ENCODE results near the gene CPNE2. TPM values are rescaled to one million over a fixed set of nuclear protein-coding genes. Genes with fewer than 3 reads are reported as not detected.

The CPNE2 gene
- total RNA-seq, 5 donors from 2014 or later (not counting 1 experiment from before 2014, with no cell fraction given) = 5.5 to 9.3 (median 6.1) TPM

DNA sequence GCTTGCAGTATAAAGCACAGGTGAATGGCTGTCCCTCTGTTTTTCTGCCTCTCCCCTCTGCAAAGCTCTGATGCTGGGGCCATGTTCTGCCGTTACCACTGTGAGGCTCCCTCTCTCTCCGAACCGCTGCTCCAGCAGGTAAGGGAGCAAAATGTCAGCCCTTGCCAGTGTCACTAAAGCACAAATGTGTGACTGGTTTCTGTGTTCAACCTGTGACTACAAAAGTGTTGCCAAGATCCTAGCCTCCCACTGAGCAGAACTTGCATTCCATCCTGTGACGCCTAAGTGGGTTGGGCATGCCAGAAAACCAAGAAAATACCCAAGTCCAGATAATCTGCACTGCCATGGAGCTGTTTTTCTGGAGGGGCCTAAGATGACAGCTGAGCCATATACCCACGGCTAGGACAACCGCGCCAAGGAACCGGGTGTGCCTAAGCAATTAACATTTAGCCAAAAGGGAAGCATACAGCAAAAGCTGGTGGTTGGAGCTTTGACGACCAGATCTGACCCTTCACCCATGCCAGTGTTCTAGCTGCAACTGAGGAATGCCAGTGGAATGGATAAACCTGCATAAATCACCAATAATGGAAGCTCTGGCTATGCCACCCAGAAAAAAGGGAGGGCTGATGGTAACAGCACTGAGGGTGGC lies 58.4 kb downstream of the CPNE2 start:
- Histone ChIP-seq H3K36me3 (ENCODE audit: control insufficient read depth in 2 of 2, extremely low read depth in 1 of 2, insufficient read depth in 1 of 2, low read length in 1 of 2) (peaks cover 6 to 46% of the 10 kb centered on the region in 2 donors), H3K4me3 (ENCODE audit: control insufficient read depth in 1 of 2, extremely low read depth in 1 of 2, low read length in 1 of 2) (no peak overlapping the region), H3K27ac (ENCODE audit: low read length) (no peak overlapping the region), H3K9me3 (no peaks in the 10 kb centered on the region), H3K4me1 (ENCODE audit: control insufficient read depth in 1 of 2, extremely low read depth in 1 of 2, insufficient read depth in 2 of 2, low read length in 2 of 2) (peaks cover 13% of the 10 kb centered on the region in 2 experiments), H3K27me3 (replicated peaks in 1 of 2; ENCODE audit: control insufficient read depth in 2 of 2, extremely low read depth in 1 of 2, insufficient read depth in 2 of 2, low read length in 1 of 2) (no peaks in the 10 kb centered on the region)
- peaks cover 31% of the 10 kb centered on the region for H3K36me3 Mint-ChIP-seq
- WGBS (ENCODE audit: insufficient coverage) = 94% methylated on average over 6 of the region's 9 CpGs
- no peaks in the 10 kb centered on the region for H3K27me3 Mint-ChIP-seq
- ChIA-PET POLR2A (no interaction called here), CTCF (interaction anchor here in 1 of 2 donors (1.1 to 1.5 kb wide), 2 partner anchors 10 to 12 kb away, joined by 3 to 4 read pairs; no protein-coding TSS in a partner anchor)
- ATAC-seq (replicated peaks in 1 of 4) (no peak), DNase-seq (no peak)
- no peak overlapping the region for H3K27ac Mint-ChIP-seq
- H3K4me1 Mint-ChIP-seq = peaks cover 15 to 37% (median 24%) of the 10 kb centered on the region in 3 donors
- no peak overlapping the region for H3K4me3 Mint-ChIP-seq
- no peaks in the 10 kb centered on the region for H3K9me3 Mint-ChIP-seq

DNA sequence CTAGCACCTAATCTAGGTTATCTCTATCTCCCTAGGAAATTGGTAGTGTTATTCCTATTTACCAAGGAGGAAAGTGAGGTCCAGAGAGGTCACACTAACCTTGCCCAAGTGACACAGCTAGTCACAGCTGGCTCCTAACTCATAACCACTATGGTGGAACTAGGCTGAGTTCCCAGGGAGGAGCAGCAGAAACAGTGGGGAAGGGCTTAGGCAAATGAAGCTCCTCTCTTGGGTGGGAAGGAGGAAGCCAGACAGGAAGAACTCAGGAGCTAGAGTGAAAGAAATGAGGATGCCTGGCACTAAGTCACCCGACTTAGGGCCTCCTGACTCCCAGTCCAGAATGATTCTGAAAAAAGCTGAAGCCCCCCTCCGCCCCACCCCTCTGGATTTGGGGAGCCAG lies 59.0 kb downstream of the CPNE2 start:
- Histone ChIP-seq H3K36me3 (ENCODE audit: control insufficient read depth in 2 of 2, extremely low read depth in 1 of 2, insufficient read depth in 1 of 2, low read length in 1 of 2) (peaks cover 6 to 52% of the 10 kb centered on the region in 2 donors), H3K27ac (ENCODE audit: low read length) (no peak overlapping the region), H3K4me1 (ENCODE audit: control insufficient read depth in 1 of 2, extremely low read depth in 1 of 2, insufficient read depth in 2 of 2, low read length in 2 of 2) (peaks cover 13 to 15% of the 10 kb centered on the region in 2 experiments), H3K4me3 (ENCODE audit: control insufficient read depth in 1 of 2, extremely low read depth in 1 of 2, low read length in 1 of 2) (no peak overlapping the region), H3K27me3 (replicated peaks in 1 of 2; ENCODE audit: control insufficient read depth in 2 of 2, extremely low read depth in 1 of 2, insufficient read depth in 2 of 2, low read length in 1 of 2) (no peaks in the 10 kb centered on the region), H3K9me3 (no peaks in the 10 kb centered on the region)
- H3K27ac Mint-ChIP-seq = no peak overlapping the region
- H3K4me3 Mint-ChIP-seq = no peak overlapping the region
- peaks cover 36% of the 10 kb centered on the region for H3K36me3 Mint-ChIP-seq
- H3K9me3 Mint-ChIP-seq = no peaks in the 10 kb centered on the region
- peaks cover 20 to 43% (median 29%) of the 10 kb centered on the region in 3 donors for H3K4me1 Mint-ChIP-seq
- ATAC-seq (replicated peaks in 1 of 4) = no peak
- DNase-seq = no peak
- POLR2A ChIA-PET = no interaction called here
- WGBS (ENCODE audit: insufficient coverage) = 70% methylated on average over 2 of the region's 2 CpGs
- CTCF ChIA-PET = interaction anchor here in 1 of 2 donors (0.7 to 1.5 kb wide), 3 partner anchors 10 to 68 kb away, joined by 3 to 4 read pairs (median 3); no protein-coding TSS in a partner anchor
- no peaks in the 10 kb centered on the region for H3K27me3 Mint-ChIP-seq

DNA sequence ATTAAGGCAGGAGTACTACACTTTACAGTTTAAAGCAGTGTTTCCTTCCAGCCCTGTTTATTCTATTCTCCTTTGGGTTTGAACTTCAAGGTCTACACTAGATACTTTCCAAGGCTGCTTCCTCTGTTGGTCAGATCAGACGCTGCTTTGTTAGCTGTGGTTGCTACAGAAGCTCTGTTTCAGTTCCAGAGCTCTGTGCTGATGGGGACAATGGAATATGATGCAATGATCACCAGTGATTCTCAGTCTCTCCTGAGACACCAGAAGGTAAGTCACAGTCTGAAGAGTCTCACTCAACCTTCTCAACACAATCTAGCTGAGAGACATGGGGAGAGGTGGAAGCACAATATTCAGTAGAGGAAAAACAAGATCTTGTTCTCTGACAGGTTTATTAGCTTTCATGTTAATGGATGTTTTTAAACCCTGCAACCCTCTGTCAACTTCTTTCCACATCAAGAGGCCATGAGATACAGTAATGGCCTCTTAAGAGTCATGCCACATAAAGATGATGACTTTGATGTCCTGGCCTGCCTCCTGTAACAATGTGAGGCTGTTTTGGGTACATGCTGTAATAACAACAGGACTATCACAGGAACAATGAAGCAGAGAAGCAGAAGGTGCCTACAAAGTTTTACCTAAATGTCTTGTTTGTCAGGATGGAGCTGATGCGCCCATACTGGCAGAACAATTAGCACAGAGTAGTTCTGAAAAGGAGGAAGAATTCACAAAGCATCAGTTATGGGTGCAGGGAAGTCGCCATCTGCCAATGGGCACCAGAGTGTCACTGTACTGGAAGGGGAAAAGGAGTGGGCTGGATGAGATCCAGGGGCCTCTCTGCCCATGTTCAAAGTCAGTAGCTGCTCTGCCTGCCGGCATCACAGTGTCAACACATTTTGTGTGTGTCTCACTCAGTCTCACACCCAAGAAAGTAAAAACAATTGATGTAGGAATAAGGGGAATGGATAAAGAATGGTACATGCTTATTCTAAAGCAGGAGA lies 60.0 kb downstream of the CPNE2 start:
- DNase-seq (no peak), ATAC-seq (replicated peaks in 1 of 4) (no peak)
- WGBS (ENCODE audit: insufficient coverage) = 100% methylated on average over 2 of the region's 4 CpGs
- Mint-ChIP-seq H3K27me3 (no peaks in the 10 kb centered on the region), H3K4me1 (peaks cover 23 to 46% (median 33%) of the 10 kb centered on the region in 3 donors), H3K27ac (peak overlapping the region; percentile 37 to 74), H3K9me3 (no peaks in the 10 kb centered on the region), H3K36me3 (peaks cover 44% of the 10 kb centered on the region), H3K4me3 (no peak overlapping the region)
- no peaks in the 10 kb centered on the region for H3K9me3 ChIP-seq
- CTCF ChIA-PET = interaction anchor here in 1 of 2 donors (0.6 to 1.5 kb wide), 3 partner anchors 9 to 69 kb away, joined by 3 to 4 read pairs (median 3); no protein-coding TSS in a partner anchor
- peaks cover 6 to 60% of the 10 kb centered on the region in 2 donors for H3K36me3 ChIP-seq (ENCODE audit: control insufficient read depth in 2 of 2, extremely low read depth in 1 of 2, insufficient read depth in 1 of 2, low read length in 1 of 2)
- POLR2A ChIA-PET = no interaction called here
- no peak overlapping the region for H3K4me3 ChIP-seq (ENCODE audit: control insufficient read depth in 1 of 2, extremely low read depth in 1 of 2, low read length in 1 of 2)
- no peaks in the 10 kb centered on the region for H3K27me3 ChIP-seq (replicated peaks in 1 of 2; ENCODE audit: control insufficient read depth in 2 of 2, extremely low read depth in 1 of 2, insufficient read depth in 2 of 2, low read length in 1 of 2)
- H3K4me1 ChIP-seq (ENCODE audit: control insufficient read depth in 1 of 2, extremely low read depth in 1 of 2, insufficient read depth in 2 of 2, low read length in 2 of 2) = peaks cover 8 to 13% of the 10 kb centered on the region in 2 experiments
- H3K27ac ChIP-seq (ENCODE audit: low read length) = no peak overlapping the region

DNA sequence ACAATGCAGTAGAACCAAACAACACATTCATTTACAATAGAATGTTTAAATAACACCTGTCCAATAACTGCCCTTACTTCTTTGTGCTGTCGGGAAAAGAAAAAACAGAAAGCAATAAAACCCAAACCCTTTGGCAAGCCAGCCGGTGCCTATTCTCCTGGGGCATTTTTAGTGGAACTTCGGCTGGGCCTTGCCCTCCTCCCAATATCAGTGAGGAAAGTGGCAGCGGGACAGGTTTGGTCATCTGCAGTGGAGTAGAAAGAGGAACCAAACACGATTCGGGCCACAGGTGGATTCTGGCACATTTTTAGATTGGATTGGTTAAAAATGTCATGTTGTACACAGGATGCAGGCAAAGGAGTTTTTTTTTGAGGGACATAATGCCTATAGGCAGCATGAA lies 61.5 kb downstream of the CPNE2 start:
- ChIA-PET CTCF (interaction anchor here (0.6 to 1.4 kb wide), 2 partner anchors 70 to 198 kb away, joined by 3 to 4 read pairs; no protein-coding TSS in a partner anchor), POLR2A (no interaction called here)
- Histone ChIP-seq H3K27ac (ENCODE audit: low read length) (no peak overlapping the region), H3K4me3 (ENCODE audit: control insufficient read depth in 1 of 2, extremely low read depth in 1 of 2, low read length in 1 of 2) (no peak overlapping the region), H3K4me1 (ENCODE audit: control insufficient read depth in 1 of 2, extremely low read depth in 1 of 2, insufficient read depth in 2 of 2, low read length in 2 of 2) (peaks cover 4 to 13% of the 10 kb centered on the region in 2 experiments), H3K9me3 (no peaks in the 10 kb centered on the region), H3K27me3 (replicated peaks in 1 of 2; ENCODE audit: control insufficient read depth in 2 of 2, extremely low read depth in 1 of 2, insufficient read depth in 2 of 2, low read length in 1 of 2) (no peaks in the 10 kb centered on the region), H3K36me3 (ENCODE audit: control insufficient read depth in 2 of 2, extremely low read depth in 1 of 2, insufficient read depth in 1 of 2, low read length in 1 of 2) (peaks cover 6 to 70% of the 10 kb centered on the region in 2 donors)
- Mint-ChIP-seq H3K9me3 (no peaks in the 10 kb centered on the region), H3K27me3 (no peaks in the 10 kb centered on the region), H3K4me1 (peaks cover 18 to 36% (median 24%) of the 10 kb centered on the region in 3 donors), H3K4me3 (no peak overlapping the region), H3K27ac (peak overlapping the region in 1 of 2 donors; percentile 16), H3K36me3 (peaks cover 51% of the 10 kb centered on the region)
- ATAC-seq (replicated peaks in 1 of 4) = no peak
- 96% methylated on average over 4 of the region's 6 CpGs for WGBS (ENCODE audit: insufficient coverage)
- no peak for DNase-seq

DNA sequence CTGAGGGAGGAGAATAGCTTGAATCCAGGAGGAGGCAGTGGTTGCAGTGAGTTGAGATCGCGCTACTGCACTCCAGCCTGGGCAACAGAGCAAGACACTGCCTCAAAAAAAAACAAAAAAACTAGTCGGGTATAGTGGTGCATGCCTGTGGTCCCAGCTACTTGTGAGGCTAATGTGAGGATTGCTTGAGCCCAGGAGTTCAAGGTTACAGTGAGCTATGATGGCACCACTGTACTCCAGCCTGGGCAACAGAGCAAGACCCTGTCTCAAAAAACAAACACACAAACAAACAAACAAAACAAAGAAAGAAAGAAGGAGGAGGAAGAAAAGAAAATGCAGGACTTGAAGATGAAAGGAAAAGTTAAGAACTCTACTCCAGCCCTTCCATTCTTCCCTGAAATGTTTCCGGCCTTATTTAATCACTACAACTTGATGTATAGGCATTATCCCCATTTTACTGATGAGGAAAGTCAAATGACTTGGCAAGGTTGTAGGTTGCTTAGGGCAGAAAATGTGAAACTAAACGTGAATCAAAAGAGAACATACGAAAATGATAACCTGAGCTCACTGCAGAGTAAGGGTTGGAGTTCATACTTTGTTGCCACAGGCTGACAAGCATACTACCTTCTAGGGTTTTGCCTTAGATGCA lies 63.4 kb downstream of the CPNE2 start:
- CTCF ChIA-PET = interaction anchor here (0.5 to 0.7 kb wide), 2 partner anchors 13 to 62 kb away, joined by 3 read pairs; no protein-coding TSS in a partner anchor

More for the DNA sequence above, 63.4 kb downstream of the CPNE2 start:
- H3K9me3 Mint-ChIP-seq = no peaks in the 10 kb centered on the region
- POLR2A ChIA-PET = interaction anchor here in 1 of 2 donors (0.6 kb wide), 1 partner anchor 331 kb away, joined by 3 read pairs; no protein-coding TSS in a partner anchor
- H3K27ac Mint-ChIP-seq = peak overlapping the region; percentile 40 to 67
- peak in 1 of 4 experiments; percentile 35 for ATAC-seq (replicated peaks in 1 of 4)
- H3K4me1 Mint-ChIP-seq = peaks cover 20 to 49% (median 27%) of the 10 kb centered on the region in 3 donors
- DNase-seq = no peak
- H3K27me3 ChIP-seq (replicated peaks in 1 of 2; ENCODE audit: control insufficient read depth in 2 of 2, extremely low read depth in 1 of 2, insufficient read depth in 2 of 2, low read length in 1 of 2) = no peaks in the 10 kb centered on the region
- H3K4me3 ChIP-seq (ENCODE audit: control insufficient read depth in 1 of 2, extremely low read depth in 1 of 2, low read length in 1 of 2) = no peak overlapping the region
- H3K27ac ChIP-seq (ENCODE audit: low read length) = no peak overlapping the region
- H3K36me3 ChIP-seq (ENCODE audit: control insufficient read depth in 2 of 2, extremely low read depth in 1 of 2, insufficient read depth in 1 of 2, low read length in 1 of 2) = peaks cover 4 to 80% of the 10 kb centered on the region in 2 donors
- peaks cover 4 to 14% of the 10 kb centered on the region in 2 experiments for H3K4me1 ChIP-seq (ENCODE audit: control insufficient read depth in 1 of 2, extremely low read depth in 1 of 2, insufficient read depth in 2 of 2, low read length in 2 of 2)
- H3K36me3 Mint-ChIP-seq = peaks cover 67% of the 10 kb centered on the region
- no peaks in the 10 kb centered on the region for H3K9me3 ChIP-seq
- 90% methylated on average over 4 of the region's 6 CpGs for WGBS (ENCODE audit: insufficient coverage)
- H3K27me3 Mint-ChIP-seq = no peaks in the 10 kb centered on the region
- H3K4me3 Mint-ChIP-seq = peak overlapping the region in 1 of 3 donors; percentile 38

Data from T-cell (primary cell).